GM12892 (cell line): Measurements from ENCODE around the gene SRP19.
"Not testable (repeated sequence)": the region's sequence is repeated elsewhere in the genome, so short reads cannot be mapped to it uniquely, and the experiment has no call there.

Experiments
- POLR2A ChIP-seq: IDR thresholded peaks from 2 replicates; pipeline ENCODE4 v1.6.1; 2011; ENCODE audit warnings: low read depth, low read length, control low read depth
- POLR2AphosphoS5 ChIP-seq: IDR thresholded peaks from 2 replicates; pipeline ENCODE4 v1.6.1; 2011; ENCODE audit warnings: low read depth, low read length, control low read depth
- TAF1 ChIP-seq: IDR thresholded peaks from 2 replicates; pipeline ENCODE4 v1.6.1; 2011; ENCODE audit warnings: low read depth, mild to moderate bottlenecking, control low read depth, low read length, borderline replicate concordance

DNA sequence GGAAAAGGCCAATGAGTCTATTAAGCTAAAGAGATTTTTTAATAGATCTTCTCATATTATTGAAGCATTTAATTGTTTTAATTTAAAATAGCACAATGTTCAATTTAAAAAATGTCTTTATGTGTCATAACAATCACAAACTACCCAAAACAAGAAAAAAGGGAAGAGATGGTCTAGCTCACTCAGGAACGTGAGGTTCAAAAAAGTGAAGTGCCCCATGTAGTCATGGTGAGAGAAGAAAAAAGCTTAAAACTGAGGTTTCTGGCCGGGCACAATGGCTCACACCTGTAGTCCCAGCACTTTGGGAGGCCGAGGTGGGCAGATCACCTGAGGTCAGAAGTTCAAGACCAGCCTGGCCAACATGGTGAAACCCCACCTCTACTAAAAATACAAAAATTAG is 43.9 kb downstream of the SRP19 start:
- not testable (repeated sequence) for TF ChIP-seq POLR2AphosphoS5, POLR2A, TAF1
